H1 (cell line): ENCODE results near the gene EVA1C. TPM values are rescaled to one million over a fixed set of nuclear protein-coding genes. Genes with fewer than 3 reads are reported as not detected.

Source experiments
- CTCF ChIA-PET: fragments of 300-600 bp; sonication (Branson Sonifier 250); formaldehyde crosslinking; loops from one replicate; lab custom pipeline; 2021; ENCODE audit not compliant: partially characterized antibody; lab: Charles Lee
- POLR2A ChIA-PET: fragments of 300-600 bp; sonication (Branson Sonifier 250); formaldehyde crosslinking; loops from one replicate; lab custom pipeline; 2021; ENCODE audit warnings: inconsistent platforms; ENCODE audit not compliant: partially characterized antibody; lab: Charles Lee
- DNase-seq, 2 experiments: peaks; one replicate each; pipeline versions ENCODE4 v3.0.0 to v3.0.0-alpha.2; 2010 to 2022; ENCODE audit warnings: low spot score in 2 of 2, low read depth in 1 of 2, mixed read lengths in 1 of 2
- FAIRE-seq: peaks from 2 replicates; lab custom pipeline; 2011; peaks lifted over from hg19 to GRCh38; lab: Jason Lieb, UNC
- H2AFZ ChIP-seq: 2 replicates; pipeline ENCODE4 v1.8.1; 2012; ENCODE audit warnings: low read length, inconsistent platforms
- H2AK5ac ChIP-seq: 2 replicates; pipeline ENCODE4 v1.6.1; 2013; ENCODE audit warnings: low read depth, low read length
- H2BK120ac ChIP-seq: replicated peaks from 2 replicates; pipeline ENCODE3; 2013; ENCODE audit warnings: low read depth, low read length, inconsistent platforms
- H2BK12ac ChIP-seq: 2 replicates; pipeline ENCODE4 v1.6.1; 2013; ENCODE audit warnings: low read depth, low read length
- H2BK15ac ChIP-seq: 2 replicates; pipeline ENCODE4 v1.6.1; 2013; ENCODE audit warnings: low read length
- H2BK20ac ChIP-seq: 2 replicates; pipeline ENCODE4 v1.6.1; 2013; ENCODE audit warnings: low read length
- H2BK5ac ChIP-seq: 2 replicates; pipeline ENCODE4 v1.6.1; 2013; ENCODE audit warnings: low read depth, low read length
- H3K14ac ChIP-seq: 2 replicates; pipeline ENCODE4 v1.6.1; 2013; ENCODE audit warnings: inconsistent platforms; ENCODE audit not compliant: insufficient read length
- H3K18ac ChIP-seq: 2 replicates; pipeline ENCODE4 v1.6.1; 2013; ENCODE audit warnings: low read length; ENCODE audit errors: extremely low read depth
- H3K23ac ChIP-seq: 2 replicates; pipeline ENCODE4 v1.6.1; 2013; ENCODE audit warnings: inconsistent platforms; ENCODE audit not compliant: insufficient read length
- H3K23me2 ChIP-seq: 2 replicates; pipeline ENCODE4 v1.6.1; 2013; ENCODE audit warnings: low read depth, low read length
- H3K27ac ChIP-seq: 2 replicates; pipeline ENCODE4 v1.6.1; 2011; ENCODE audit warnings: low read depth, low read length, inconsistent platforms
- H3K27me3 ChIP-seq, 4 experiments: replicated peaks in 1 of 4; 1 replicate in 1 of 4; 2 replicates in 3 of 4; pipeline versions ENCODE4 v1.6.1 to v1.8.1; 2011 to 2013; ENCODE audit warnings: low read length in 3 of 4, mild to moderate bottlenecking in 3 of 4, inconsistent platforms in 2 of 4, mixed read lengths in 2 of 4, moderate library complexity in 1 of 4; ENCODE audit not compliant: control insufficient read depth in 3 of 4, insufficient read depth in 3 of 4; ENCODE audit errors: extremely low read depth in 1 of 4
- H3K36me3 ChIP-seq, 4 experiments: 2 replicates each; pipeline versions ENCODE4 v1.6.1 to v1.8.1; 2011 to 2013; ENCODE audit warnings: mild to moderate bottlenecking in 4 of 4, low read length in 3 of 4, moderate library complexity in 2 of 4, control low read depth in 1 of 4, inconsistent platforms in 1 of 4; ENCODE audit not compliant: insufficient read depth in 4 of 4, control insufficient read depth in 2 of 4
- H3K4ac ChIP-seq: replicated peaks from 2 replicates; pipeline ENCODE3; 2013; ENCODE audit warnings: low read length, low read depth, mixed read lengths, inconsistent platforms; ENCODE audit not compliant: insufficient read length
- H3K4me1 ChIP-seq, 4 experiments: replicated peaks in 1 of 4; 1 replicate in 1 of 4; 2 replicates in 3 of 4; pipeline versions ENCODE4 v1.6.1 to v1.8.1; 2011 to 2013; ENCODE audit warnings: low read length in 3 of 4, inconsistent platforms in 2 of 4, mixed read lengths in 1 of 4; ENCODE audit not compliant: insufficient read depth in 4 of 4, control insufficient read depth in 3 of 4
- H3K4me2 ChIP-seq, 2 experiments: 2 replicates each; pipeline versions ENCODE4 v1.6.1 to v1.8.1; 2011 to 2013; ENCODE audit warnings: low read depth in 2 of 2, low read length in 2 of 2, control low read depth in 1 of 2, inconsistent platforms in 1 of 2, mild to moderate bottlenecking in 1 of 2; ENCODE audit not compliant: insufficient read depth in 1 of 2
- H3K4me3 ChIP-seq, 4 experiments: fragments of 200-600, 300-600 bp in 1 of 4; sonication (generic), shearing (Covaris generic), sonication (Bioruptor Twin) in 1 of 4; 2 replicates each; pipeline versions ENCODE4 v1.5.1 to v1.8.1; 2011 to 2016; ENCODE audit warnings: low read length in 4 of 4, low read depth in 3 of 4, control low read depth in 2 of 4, inconsistent platforms in 2 of 4, mild to moderate bottlenecking in 2 of 4, mixed read lengths in 1 of 4, moderate library complexity in 1 of 4; ENCODE audit not compliant: insufficient read depth in 2 of 4; ENCODE audit errors: extremely low read depth in 1 of 4
- H3K56ac ChIP-seq: replicated peaks from 2 replicates; pipeline ENCODE3; 2013; ENCODE audit warnings: low read depth, mild to moderate bottlenecking, mixed read lengths, low read length, inconsistent platforms; ENCODE audit not compliant: insufficient read length
- H3K79me1 ChIP-seq: 2 replicates; pipeline ENCODE4 v1.6.1; 2013; ENCODE audit warnings: low read depth, low read length, control low read depth
- H3K79me2 ChIP-seq, 2 experiments: 2 replicates each; pipeline versions ENCODE4 v1.6.1 to v1.8.1; 2012 to 2013; ENCODE audit warnings: low read length in 2 of 2, mild to moderate bottlenecking in 2 of 2, inconsistent platforms in 1 of 2; ENCODE audit not compliant: insufficient read depth in 2 of 2, control insufficient read depth in 1 of 2
- H3K9ac ChIP-seq, 4 experiments: replicated peaks in 1 of 4; 1 replicate in 1 of 4; 2 replicates in 3 of 4; pipeline versions ENCODE4 v1.6.1 to v1.8.1; 2011 to 2013; ENCODE audit warnings: low read depth in 3 of 4, low read length in 3 of 4, control low read depth in 2 of 4, mild to moderate bottlenecking in 2 of 4, moderate library complexity in 2 of 4, inconsistent platforms in 1 of 4; ENCODE audit errors: extremely low read depth in 1 of 4
- H3K9me3 ChIP-seq, 2 experiments: 2 replicates each; pipeline versions ENCODE4 v1.6.1 to v1.8.1; 2012 to 2013; ENCODE audit warnings: mild to moderate bottlenecking in 2 of 2, moderate library complexity in 2 of 2, control low read depth in 1 of 2, inconsistent platforms in 1 of 2, low read depth in 1 of 2, low read length in 1 of 2, mixed read lengths in 1 of 2; ENCODE audit not compliant: insufficient read depth in 2 of 2
- H4K20me1 ChIP-seq, 2 experiments: replicated peaks in 1 of 2; 2 replicates each; pipeline versions ENCODE3 to v1.8.1; 2011 to 2013; ENCODE audit warnings: inconsistent platforms in 2 of 2, low read length in 2 of 2, mild to moderate bottlenecking in 1 of 2; ENCODE audit not compliant: insufficient read depth in 2 of 2, control insufficient read depth in 1 of 2
- H4K5ac ChIP-seq: 2 replicates; pipeline ENCODE4 v1.6.1; 2013; ENCODE audit warnings: low read length, low read depth, mixed read lengths, inconsistent platforms; ENCODE audit not compliant: insufficient read length
- H4K8ac ChIP-seq: 2 replicates; pipeline ENCODE4 v1.8.0; 2013; ENCODE audit warnings: mild to moderate bottlenecking, moderate library complexity, low read length, inconsistent platforms; ENCODE audit not compliant: insufficient read depth; ENCODE audit errors: extremely low read depth
- H4K91ac ChIP-seq: replicated peaks from 2 replicates; pipeline ENCODE3; 2013; ENCODE audit warnings: low read length, mixed read lengths, inconsistent platforms; ENCODE audit not compliant: insufficient read length
- ATF2 ChIP-seq: IDR thresholded peaks from 2 replicates; pipeline ENCODE4 v1.6.1; 2012; ENCODE audit warnings: low read length, inconsistent platforms
- EZH2 ChIP-seq: fragments of 200-600 bp; sonication (generic); IDR thresholded peaks from 2 replicates; pipeline ENCODE4 v1.7.1; 2012; ENCODE audit warnings: low read depth, mild to moderate bottlenecking, moderate library complexity, low read length, inconsistent platforms; ENCODE audit not compliant: severe bottlenecking
- FOSL1 ChIP-seq: IDR thresholded peaks from 2 replicates; pipeline ENCODE4 v1.6.1; 2011; ENCODE audit warnings: mild to moderate bottlenecking, low read depth, low read length, moderate library complexity; ENCODE audit not compliant: insufficient read depth
- HDAC6 ChIP-seq: IDR thresholded peaks from one replicate; pipeline ENCODE4 v1.7.1; 2012; ENCODE audit warnings: low read depth, mild to moderate bottlenecking, inconsistent platforms, low read length, moderate library complexity
- JUN ChIP-seq: IDR thresholded peaks from 2 replicates; pipeline ENCODE4 v1.6.1; 2011; ENCODE audit warnings: low read depth, mild to moderate bottlenecking, improper control_type of control experiment, low read length
- KDM4A ChIP-seq: IDR thresholded peaks from one replicate; pipeline ENCODE4 v1.7.1; 2012; ENCODE audit warnings: low read depth, mild to moderate bottlenecking, moderate library complexity, low read length, inconsistent platforms; ENCODE audit not compliant: severe bottlenecking
- NRF1 ChIP-seq: IDR thresholded peaks from 2 replicates; pipeline ENCODE4 v1.6.1; 2011; ENCODE audit warnings: mild to moderate bottlenecking, low read depth, low read length, improper control_type of control experiment
- POLR2A ChIP-seq, 2 experiments: IDR thresholded peaks; 1 replicate in 1 of 2; 2 replicates in 1 of 2; pipeline ENCODE4 v1.6.1; 2011; ENCODE audit warnings: low read depth in 2 of 2, low read length in 2 of 2, mild to moderate bottlenecking in 2 of 2; ENCODE audit errors: control extremely low read depth in 1 of 2
- RXRA ChIP-seq: IDR thresholded peaks from 2 replicates; pipeline ENCODE4 v1.6.1; 2011; ENCODE audit warnings: low read depth, mild to moderate bottlenecking, low read length, moderate library complexity; ENCODE audit not compliant: insufficient read depth
- SUZ12 ChIP-seq: fragments of 200-600 bp; sonication (generic); IDR thresholded peaks from 2 replicates; pipeline ENCODE4 v1.6.1; 2012; ENCODE audit warnings: mild to moderate bottlenecking, inconsistent platforms, low read length, moderate library complexity, mixed read lengths
- TBP ChIP-seq: IDR thresholded peaks from 2 replicates; pipeline ENCODE4 v1.6.1; 2011; ENCODE audit warnings: low read depth, low read length, improper control_type of control experiment
- WGBS, 2 experiments: shearing (Covaris generic) in 1 of 2; methylation state at CpG; one replicate each; pipeline versions ENCODE4 v1.1.6 to v1.1.7; 2013 to 2015; ENCODE audit warnings: low lambda C conversion rate in 2 of 2, mixed read lengths in 2 of 2, inconsistent platforms in 1 of 2, low coverage in 1 of 2, missing lambda C conversion rate in 1 of 2; ENCODE audit not compliant: insufficient replicate concordance in 2 of 2, insufficient coverage in 1 of 2, insufficient read length in 1 of 2; ENCODE audit errors: extremely low coverage in 1 of 2, missing lambda C conversion rate in 1 of 2; 5-methylcytosine and 5-hydroxymethylcytosine counted together
- polyA plus RNA-seq, 7 experiments: library from polyadenylated mRNA; depleted of rRNA in 3 of 7; stranded (reverse) in 5 of 7; unstranded in 2 of 7; fragments of >200 nt in 5 of 7; fragments of 200-250 nt in 2 of 7; gene quantifications; 1 replicate in 5 of 7; 2 replicates in 1 of 7; 4 replicates in 1 of 7; pipeline versions ENCODE4 v1.2.1 to v1.2.3, GENCODE V29; 2011 to 2013; ENCODE audit warnings: missing spikeins in 2 of 7, mixed read lengths in 2 of 7
- total RNA-seq: library from RNA; stranded (reverse); fragmentation: NEBNext Ultra II Directional; extraction: Animal tissue kit (Norgen Biotek cat#: 25700); gene quantifications from 2 replicates; pipeline ENCODE4 v1.2.1, GENCODE V29; 2021

The EVA1C gene
- total and polyA plus RNA-seq, 2 of the 8 experiments (the other 6 are each of a cell fraction or from before 2014, with no cell fraction given), result 2.6 to 3.6 TPM

DNA sequence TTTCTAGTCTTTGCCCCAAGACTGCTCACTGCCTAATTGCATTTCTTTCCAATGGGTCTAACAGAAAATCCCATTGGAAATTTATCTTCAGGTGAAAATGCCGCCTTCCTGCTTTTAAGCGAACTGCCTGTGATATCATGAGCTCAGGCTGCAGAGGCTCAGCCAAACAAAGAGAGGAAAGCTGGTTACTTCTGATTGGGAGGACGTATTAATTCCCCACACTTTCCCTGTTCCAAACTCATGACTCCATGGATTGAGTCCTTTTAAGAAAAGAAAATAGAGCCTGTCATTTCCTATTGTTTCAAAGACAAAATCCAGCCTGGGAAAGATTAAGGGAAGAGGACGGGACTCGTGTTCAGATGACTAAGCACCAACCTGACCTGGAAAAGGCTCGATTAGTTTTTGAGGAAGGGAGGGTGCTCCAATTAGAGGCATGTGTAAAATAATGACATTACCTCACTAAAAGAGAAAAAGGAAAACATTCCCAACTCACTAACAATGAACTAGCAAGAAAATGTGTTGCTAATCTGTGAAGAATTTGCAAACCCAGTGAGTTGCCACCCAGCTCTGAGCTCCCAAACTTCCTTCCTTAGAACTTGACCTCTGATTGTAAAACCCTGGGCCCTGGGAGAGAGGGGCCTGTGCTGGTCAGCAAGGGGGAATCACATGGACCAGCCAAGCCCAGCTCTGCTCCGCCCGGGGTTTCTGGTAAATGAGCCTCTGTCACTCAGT lies 111.6 kb downstream of the EVA1C start:
- Histone ChIP-seq H2BK15ac (no peak overlapping the region), H3K23ac (no peak overlapping the region), H3K27me3 (no peaks in the 10 kb centered on the region), H3K4me1 (peaks cover 0 to 18% (median 7%) of the 10 kb centered on the region in 4 experiments; a peak in 5 of 7 replicates), H3K18ac (no peak overlapping the region), H3K4me2 (no peak overlapping the region), H3K36me3 (no peaks in the 10 kb centered on the region), H4K91ac (no peak overlapping the region), H2BK120ac (no peak overlapping the region), H2BK12ac (no peak overlapping the region), H2BK20ac (no peak overlapping the region), H2AFZ (0 out of 2 replicates have a peak overlapping the region, but pooled peaks have one; percentile 18), H3K56ac (no peak overlapping the region), H3K23me2 (no peaks in the 10 kb centered on the region; the same call in 1 of the 2 replicates), H4K5ac (no peak overlapping the region), H4K8ac (no peak overlapping the region), H4K20me1 (no peaks in the 10 kb centered on the region), H3K4ac (no peak overlapping the region), H3K79me1 (no peaks in the 10 kb centered on the region; the same call in 1 of the 2 replicates), H3K14ac (no peak overlapping the region), H3K4me3 (no peak overlapping the region), H3K9ac (no peak overlapping the region), H2BK5ac (no peak overlapping the region), H3K9me3 (no peaks in the 10 kb centered on the region), H2AK5ac (no peak overlapping the region), H3K27ac (no peak overlapping the region), H3K79me2 (no peaks in the 10 kb centered on the region)
- 82% methylated on average over 8 of the region's 8 CpGs; no CpG with 5 or more reads in 1 of the 2 experiments for WGBS, 2 experiments
- ChIA-PET POLR2A (interaction anchor here (0.8 kb wide), 1 partner anchor 17 kb away, joined by 3 read pairs; no protein-coding TSS in a partner anchor), CTCF (interaction anchor here (1.1 to 4.2 kb wide), 11 partner anchors 9 to 129 kb away, joined by 3 to 14 read pairs (median 6); partner anchors contain the start of gene EVA1C)
- no peak for FAIRE-seq
- no peak for DNase-seq
- TF ChIP-seq POLR2A (IDR thresholded peaks at IDR 0.05; ENCODE audit: control extremely low read depth in 1 of 2, low read depth in 2 of 2, low read length in 2 of 2), result no peak
- TF ChIP-seq EZH2, result no peak
- no peak for TF ChIP-seq JUN
- TF ChIP-seq KDM4A, result no peak
- TF ChIP-seq HDAC6, result no peak
- no peak for TF ChIP-seq ATF2
- TF ChIP-seq SUZ12, result no peak
- TF ChIP-seq RXRA, result no peak
- no peak for TF ChIP-seq TBP
- no peak for TF ChIP-seq NRF1
- no peak for TF ChIP-seq FOSL1
